CD4-positive, alpha-beta T cell (primary cell): ENCODE results near the gene DEFB108B. TPM values are rescaled to one million over a fixed set of nuclear protein-coding genes. Genes with fewer than 3 reads are reported as not detected.
"Not testable (repeated sequence)": the region's sequence is repeated elsewhere in the genome, so short reads cannot be mapped to it uniquely, and the experiment has no call there.

ENCODE experiments used
- ATAC-seq: fragments of 200-7000 bp; cut with Tn5 transposase; one replicate; pipeline ENCODE4 v1.10.0; 2022; ENCODE audit warnings: mild to moderate bottlenecking; ENCODE audit not compliant: poor library complexity
- CTCF ChIA-PET: fragments of 350-600 bp; sonication (Branson Sonifier 250); formaldehyde crosslinking; loops from one replicate; lab custom pipeline; 2021; ENCODE audit warnings: antibody characterized with exemption, inconsistent platforms; lab: Charles Lee
- POLR2A ChIA-PET: fragments of 350-600 bp; sonication (Branson Sonifier 250); formaldehyde crosslinking; loops from one replicate; lab custom pipeline; 2021; ENCODE audit warnings: antibody characterized with exemption, inconsistent platforms; lab: Charles Lee
- DNase-seq, 14 experiments: peaks; one replicate each; pipeline ENCODE4 v3.0.0-alpha.2; 2013 to 2020; ENCODE audit warnings: mixed read lengths in 2 of 14
- H3K27ac ChIP-seq, 2 donors: one replicate each; pipeline versions ENCODE4 v1.5.1 to v1.7.0; 2013; ENCODE audit warnings: low read length in 2 of 2, low read depth in 1 of 2, mild to moderate bottlenecking in 1 of 2
- H3K27me3 ChIP-seq, 2 experiments: 1 replicate in 1 of 2; 2 replicates in 1 of 2; pipeline versions ENCODE4 v1.6.1 to v1.7.0; 2013; ENCODE audit warnings: low read length in 2 of 2, control low read depth in 1 of 2, mild to moderate bottlenecking in 1 of 2, moderate library complexity in 1 of 2; ENCODE audit not compliant: insufficient read depth in 2 of 2, control insufficient read depth in 1 of 2
- H3K36me3 ChIP-seq: one replicate; pipeline ENCODE4 v1.6.1; 2013; ENCODE audit warnings: low read length, control low read depth; ENCODE audit not compliant: insufficient read depth
- H3K4me1 ChIP-seq: one replicate; pipeline ENCODE4 v1.6.1; 2013; ENCODE audit warnings: low read length, control low read depth; ENCODE audit not compliant: insufficient read depth
- H3K4me3 ChIP-seq: one replicate; pipeline ENCODE4 v1.5.1; 2013; ENCODE audit warnings: mild to moderate bottlenecking, low read length, moderate library complexity
- H3K9me3 ChIP-seq, 2 experiments: 1 replicate in 1 of 2; 2 replicates in 1 of 2; pipeline versions ENCODE4 v1.6.1 to v1.7.0; 2013; ENCODE audit warnings: low read length in 2 of 2, mild to moderate bottlenecking in 2 of 2, control low read depth in 1 of 2, moderate library complexity in 1 of 2; ENCODE audit not compliant: control insufficient read depth in 1 of 2, insufficient read depth in 1 of 2
- H3K27ac Mint-ChIP-seq: one replicate; pipeline ENCODE4 v1.8.0; 2020; ENCODE audit warnings: mixed read lengths
- H3K27me3 Mint-ChIP-seq: one replicate; pipeline ENCODE4 v1.8.0; 2021; ENCODE audit warnings: mixed read lengths
- H3K36me3 Mint-ChIP-seq: one replicate; pipeline ENCODE4 v1.8.0; 2021; ENCODE audit warnings: low read depth, mixed read lengths
- H3K4me1 Mint-ChIP-seq: one replicate; pipeline ENCODE4 v1.8.0; 2021; ENCODE audit warnings: low read depth, mixed read lengths
- H3K4me3 Mint-ChIP-seq: one replicate; pipeline ENCODE4 v1.8.0; 2020; ENCODE audit warnings: mild to moderate bottlenecking, mixed read lengths
- H3K9me3 Mint-ChIP-seq: one replicate; pipeline ENCODE4 v1.8.0; 2020; ENCODE audit warnings: mixed read lengths
- intact Hi-C, 2 experiments: fragments of 100-400 bp; cut with DNase I in 1 of 2; cut with micrococcal nuclease in 1 of 2; formaldehyde crosslinking; loops; one replicate each; pipeline versions ENCODE4 v1.15.1 to v1.9.0; 2023 to 2025; cut with DNase I, micrococcal nuclease
- total RNA-seq, 174 experiments: library from RNA in 2 of 174; stranded (reverse) in 2 of 174; gene quantifications; one replicate each; pipeline ENCODE4 v1.2.3 and lab custom pipeline; 2021 to 2026
- TF ChIP-seq, protein P1 (sequence below): fragments of 200-600 bp; IDR thresholded peaks from one replicate; pipeline ENCODE4 v1.8.0; 2022; ENCODE audit warnings: antibody characterized with exemption, mild to moderate bottlenecking

Gene DEFB108B
- total RNA-seq, 2 experiments from 2014 or later = not detected

DNA sequence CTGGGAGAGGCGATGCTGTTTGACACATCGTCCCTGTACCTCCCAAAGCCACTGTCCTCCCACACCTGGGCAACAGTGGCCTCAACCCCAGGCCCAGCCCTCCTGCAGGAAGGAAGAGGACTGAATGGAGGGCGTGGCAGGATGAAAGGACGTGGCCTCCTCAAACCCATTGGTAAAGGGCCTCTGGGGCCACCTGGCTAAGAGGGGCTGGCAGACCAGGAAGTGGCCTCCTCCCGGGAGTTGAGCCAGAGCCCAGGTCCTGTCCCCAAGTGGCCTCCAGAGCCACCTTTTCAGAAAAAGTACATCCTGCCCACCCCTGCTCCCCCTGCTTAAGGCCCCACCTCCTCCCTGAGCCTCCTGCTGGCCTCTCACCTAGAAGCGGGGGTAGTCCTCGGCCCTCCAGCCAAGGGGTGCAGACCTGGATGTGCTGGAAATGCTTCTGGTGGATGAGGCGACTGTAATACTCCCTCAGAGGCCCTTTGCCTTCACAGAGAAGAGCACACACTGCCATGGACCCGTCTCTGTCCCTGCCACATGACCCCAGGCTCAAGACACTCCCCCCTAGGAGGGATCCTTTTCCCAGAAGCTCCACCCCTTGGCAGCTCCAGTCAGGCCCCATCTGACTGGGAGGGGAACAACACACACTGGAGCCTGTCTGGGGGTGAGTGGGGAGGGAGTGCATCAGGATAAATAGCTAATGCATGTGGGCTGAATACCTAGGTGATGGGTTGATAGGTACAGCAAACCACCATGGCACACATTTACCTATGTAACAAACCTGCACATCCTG, 28.6 kb upstream of the DEFB108B start:
- intact Hi-C loops = loop anchor here in 1 of 2 experiments (5.0 kb wide), 1 partner anchor 123 kb away; the partner anchor contains the start of genes RNF121 and XNDC1N
- H3K27me3 Mint-ChIP-seq, H3K36me3 ChIP-seq, H3K27ac Mint-ChIP-seq, H3K4me1 Mint-ChIP-seq, CTCF ChIA-PET, H3K27me3 ChIP-seq, H3K4me3 ChIP-seq, DNase-seq, POLR2A ChIA-PET, H3K9me3 ChIP-seq, H3K27ac ChIP-seq, H3K36me3 Mint-ChIP-seq, H3K4me3 Mint-ChIP-seq, ATAC-seq, H3K9me3 Mint-ChIP-seq, H3K4me1 ChIP-seq: not testable (repeated sequence)

DNA sequence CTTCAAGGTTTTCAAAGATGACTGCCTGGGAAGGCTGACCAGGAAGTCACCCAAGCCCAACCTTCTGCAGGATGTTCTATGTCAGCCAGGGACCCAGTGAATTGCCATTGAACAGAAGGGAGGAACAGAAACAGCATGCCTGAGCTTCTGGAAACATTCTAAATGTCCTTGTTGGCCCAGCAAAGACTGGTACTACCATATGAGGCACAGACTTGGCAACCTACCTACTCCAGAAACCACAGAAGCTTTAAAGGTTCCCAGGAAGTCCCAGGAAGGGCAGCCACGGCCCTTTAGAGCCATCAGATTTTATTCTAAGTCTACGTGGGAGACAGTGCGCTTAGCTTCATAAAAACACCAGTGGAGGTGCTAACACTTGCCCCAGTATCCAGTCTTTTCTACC, 20.5 kb upstream of the DEFB108B start:
- H3K9me3 ChIP-seq, H3K9me3 Mint-ChIP-seq, intact Hi-C loops, DNase-seq, H3K27ac ChIP-seq, H3K4me1 Mint-ChIP-seq, H3K36me3 ChIP-seq, H3K4me3 ChIP-seq, H3K27me3 ChIP-seq, ATAC-seq, H3K4me1 ChIP-seq, H3K36me3 Mint-ChIP-seq, H3K27me3 Mint-ChIP-seq: not testable (repeated sequence)
- Mint-ChIP-seq H3K27ac (peak overlapping the region; percentile 36), H3K4me3 (peak overlapping the region; percentile 65)
- POLR2A ChIA-PET = interaction anchor here (1.6 kb wide), 1 partner anchor 12 kb away, joined by 6 read pairs; no protein-coding TSS in a partner anchor
- CTCF ChIA-PET = interaction anchor here (2.3 kb wide), 1 partner anchor 12 kb away, joined by 14 read pairs; no protein-coding TSS in a partner anchor

DNA sequence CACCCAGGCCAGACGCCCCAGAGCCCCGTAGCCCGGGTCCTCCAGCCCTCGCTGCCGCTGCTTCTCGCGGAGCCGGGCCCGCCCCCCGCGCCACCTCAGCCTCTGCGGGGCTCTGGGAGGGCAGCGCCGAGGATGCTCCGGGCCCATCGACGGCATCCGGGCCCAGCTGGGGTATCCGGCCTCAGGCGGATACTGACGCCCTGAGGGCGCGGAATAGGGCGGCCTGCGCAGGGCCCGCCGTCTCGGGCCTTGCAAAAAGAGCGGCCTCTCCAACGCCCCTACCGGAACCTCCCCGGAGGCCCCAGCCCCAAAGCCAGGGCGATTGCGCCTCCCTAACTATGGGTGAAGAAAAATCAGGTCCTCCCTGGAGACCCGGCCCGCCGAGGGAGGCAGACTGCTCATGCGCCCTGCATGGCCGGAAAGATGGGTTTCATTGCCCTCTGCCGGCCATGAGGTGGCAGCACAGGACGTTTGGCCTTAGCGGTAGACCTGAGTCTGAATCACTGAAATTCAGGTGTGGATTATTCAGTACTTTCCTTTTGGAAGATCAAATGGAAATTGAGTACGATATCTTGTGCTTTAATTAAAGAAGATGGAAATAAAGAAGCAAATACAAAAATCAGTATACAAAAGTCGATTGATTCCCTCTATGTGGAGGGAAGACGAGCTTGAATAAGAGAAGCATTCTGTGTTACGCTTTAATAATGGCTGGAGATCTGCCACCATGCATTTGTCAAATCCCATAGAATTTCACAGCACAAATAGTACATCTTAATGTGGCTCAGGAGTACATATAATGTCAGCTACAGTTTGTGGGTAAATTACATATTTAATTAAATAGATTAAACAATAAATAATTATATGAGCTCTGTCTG, 19.3 kb upstream of the DEFB108B start:
- H3K9me3 Mint-ChIP-seq, H3K36me3 ChIP-seq, H3K27me3 Mint-ChIP-seq, H3K36me3 Mint-ChIP-seq, H3K4me1 ChIP-seq, H3K9me3 ChIP-seq, H3K27me3 ChIP-seq, H3K4me1 Mint-ChIP-seq: not testable (repeated sequence)
- Histone ChIP-seq H3K4me3 (peak overlapping the region; percentile 59), H3K27ac (peak overlapping the region in 1 of 2 donors; percentile 58)
- H3K4me3 Mint-ChIP-seq = peak overlapping the region; percentile 86
- ChIA-PET POLR2A (interaction anchor here (0.8 to 1.6 kb wide), 2 partner anchors 13 to 27 kb away, joined by 3 to 6 read pairs; no protein-coding TSS in a partner anchor), CTCF (interaction anchor here (2.3 kb wide), 1 partner anchor 13 kb away, joined by 14 read pairs; no protein-coding TSS in a partner anchor)
- ATAC-seq = peak; percentile 92
- TF ChIP-seq, protein P1, sequence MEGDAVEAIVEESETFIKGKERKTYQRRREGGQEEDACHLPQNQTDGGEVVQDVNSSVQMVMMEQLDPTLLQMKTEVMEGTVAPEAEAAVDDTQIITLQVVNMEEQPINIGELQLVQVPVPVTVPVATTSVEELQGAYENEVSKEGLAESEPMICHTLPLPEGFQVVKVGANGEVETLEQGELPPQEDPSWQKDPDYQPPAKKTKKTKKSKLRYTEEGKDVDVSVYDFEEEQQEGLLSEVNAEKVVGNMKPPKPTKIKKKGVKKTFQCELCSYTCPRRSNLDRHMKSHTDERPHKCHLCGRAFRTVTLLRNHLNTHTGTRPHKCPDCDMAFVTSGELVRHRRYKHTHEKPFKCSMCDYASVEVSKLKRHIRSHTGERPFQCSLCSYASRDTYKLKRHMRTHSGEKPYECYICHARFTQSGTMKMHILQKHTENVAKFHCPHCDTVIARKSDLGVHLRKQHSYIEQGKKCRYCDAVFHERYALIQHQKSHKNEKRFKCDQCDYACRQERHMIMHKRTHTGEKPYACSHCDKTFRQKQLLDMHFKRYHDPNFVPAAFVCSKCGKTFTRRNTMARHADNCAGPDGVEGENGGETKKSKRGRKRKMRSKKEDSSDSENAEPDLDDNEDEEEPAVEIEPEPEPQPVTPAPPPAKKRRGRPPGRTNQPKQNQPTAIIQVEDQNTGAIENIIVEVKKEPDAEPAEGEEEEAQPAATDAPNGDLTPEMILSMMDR = peak; percentile 68
- peak overlapping the region; percentile 84 for H3K27ac Mint-ChIP-seq
- intact Hi-C loops = loop anchor here in 1 of 2 experiments (1.0 kb wide), 1 partner anchor 13 kb away; no protein-coding TSS in a partner anchor
- DNase-seq = peak; percentile 72 to 90 (median 79)

DNA sequence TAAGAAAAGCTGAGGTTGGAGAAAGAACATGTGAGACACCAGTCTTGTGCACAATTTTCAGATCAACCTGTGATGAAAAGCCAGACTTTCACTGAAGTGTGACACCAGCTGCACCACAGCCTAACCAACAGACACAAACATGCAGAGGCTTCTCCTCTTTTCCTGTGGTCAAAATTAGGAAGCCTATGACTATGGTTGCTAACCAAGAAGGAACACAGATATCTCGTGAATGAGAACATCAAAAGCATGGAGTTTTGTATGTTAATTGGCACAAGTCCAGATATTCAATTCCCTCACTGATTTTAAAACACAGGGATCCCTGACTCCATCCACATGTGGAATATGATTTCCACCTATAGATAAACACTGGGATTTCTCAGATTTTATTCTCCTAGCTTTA, 11.5 kb upstream of the DEFB108B start:
- H3K36me3 ChIP-seq, POLR2A ChIA-PET, H3K4me3 Mint-ChIP-seq, H3K27ac Mint-ChIP-seq, ATAC-seq, H3K36me3 Mint-ChIP-seq, H3K4me3 ChIP-seq, H3K4me1 Mint-ChIP-seq, H3K27ac ChIP-seq, H3K9me3 Mint-ChIP-seq, DNase-seq, H3K27me3 ChIP-seq, H3K27me3 Mint-ChIP-seq, intact Hi-C loops, CTCF ChIA-PET, H3K4me1 ChIP-seq, H3K9me3 ChIP-seq: not testable (repeated sequence)

DNA sequence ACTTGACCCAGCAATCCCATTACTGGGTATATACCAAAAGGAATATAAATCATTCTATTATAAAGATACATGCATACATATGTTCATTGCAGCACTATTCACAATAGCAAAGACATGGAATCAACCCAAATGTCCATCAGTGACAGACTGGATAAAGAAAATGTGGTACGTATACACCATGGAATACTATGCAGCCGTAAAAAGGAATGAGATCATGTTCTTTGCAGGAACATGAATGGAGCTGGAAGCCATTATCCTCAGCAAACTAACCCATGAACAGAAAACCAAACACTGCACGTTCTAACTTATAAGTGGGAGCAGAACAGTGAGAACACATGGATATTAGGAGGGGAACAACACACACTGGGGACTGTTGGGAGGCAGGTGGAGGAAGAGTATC, 3.8 kb upstream of the DEFB108B start:
- POLR2A ChIA-PET, H3K27me3 Mint-ChIP-seq, H3K9me3 Mint-ChIP-seq, DNase-seq, H3K36me3 ChIP-seq, H3K9me3 ChIP-seq, intact Hi-C loops, H3K36me3 Mint-ChIP-seq, H3K4me3 ChIP-seq, ATAC-seq, H3K27me3 ChIP-seq, H3K4me1 Mint-ChIP-seq, H3K4me3 Mint-ChIP-seq, H3K4me1 ChIP-seq, H3K27ac ChIP-seq, H3K27ac Mint-ChIP-seq: not testable (repeated sequence)
- CTCF ChIA-PET = interaction anchor here (0.6 kb wide), 1 partner anchor 545 kb away, joined by 3 read pairs; no protein-coding TSS in a partner anchor

DNA sequence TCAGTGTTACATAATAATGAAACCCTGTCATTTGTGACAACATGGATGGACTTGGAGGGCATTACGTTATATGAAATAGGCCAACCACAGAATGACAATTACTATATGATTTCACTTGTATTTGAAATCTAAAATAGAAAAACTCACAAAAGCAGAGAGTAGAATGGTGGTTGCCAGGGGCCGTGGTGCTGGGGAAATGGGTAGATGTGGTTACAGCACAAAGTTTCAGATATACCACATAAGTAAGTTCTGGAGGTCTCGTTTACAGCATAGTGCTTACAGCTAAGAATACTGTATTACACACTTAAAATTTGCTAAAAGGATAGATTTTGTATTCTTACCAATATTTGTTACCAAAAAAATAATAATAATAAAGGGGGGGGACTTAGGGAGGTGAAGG, 3.3 kb upstream of the DEFB108B start:
- intact Hi-C loops = not testable (repeated sequence)

More for the DNA sequence above, 3.3 kb upstream of the DEFB108B start:
- H3K27ac Mint-ChIP-seq, H3K9me3 ChIP-seq, CTCF ChIA-PET, H3K36me3 ChIP-seq, DNase-seq, H3K4me3 Mint-ChIP-seq, POLR2A ChIA-PET, H3K27ac ChIP-seq, H3K36me3 Mint-ChIP-seq, H3K27me3 ChIP-seq, H3K9me3 Mint-ChIP-seq, H3K4me3 ChIP-seq, H3K4me1 Mint-ChIP-seq, ATAC-seq, H3K27me3 Mint-ChIP-seq, H3K4me1 ChIP-seq: not testable (repeated sequence)
